WTC11 (cell line): ENCODE data around the gene TRPV5. TPM values are rescaled to one million over a fixed set of nuclear protein-coding genes. Genes with fewer than 3 reads are reported as not detected.

Source experiments
- ATAC-seq: fragments of 200-7000 bp; cut with Tn5 transposase; 2 replicates; pipeline ENCODE4 v1.10.0; 2021; ENCODE audit warnings: mild to moderate bottlenecking, moderate library complexity
- CTCF ChIA-PET: fragments of 300-600 bp; sonication (Branson Sonifier 250); formaldehyde crosslinking; loops from one replicate; lab custom pipeline; 2021; ENCODE audit warnings: antibody characterized with exemption; lab: Charles Lee
- POLR2A ChIA-PET: fragments of 350-600 bp; sonication (Branson Sonifier 250); formaldehyde crosslinking; loops from one replicate; lab custom pipeline; 2021; ENCODE audit warnings: antibody characterized with exemption; lab: Charles Lee
- DNase-seq: peaks from one replicate; pipeline ENCODE4 v3.0.0; 2021; ENCODE audit warnings: low spot score
- H3K27ac Mint-ChIP-seq: 2 replicates; pipeline ENCODE4 v1.8.0; 2021; ENCODE audit warnings: mixed read lengths
- H3K27me3 Mint-ChIP-seq: 2 replicates; pipeline ENCODE4 v1.8.0; 2021; ENCODE audit warnings: low read depth, mild to moderate bottlenecking, moderate library complexity, mixed read lengths
- H3K36me3 Mint-ChIP-seq: 2 replicates; pipeline ENCODE4 v1.8.0; 2021; ENCODE audit warnings: mixed read lengths
- H3K4me1 Mint-ChIP-seq: 2 replicates; pipeline ENCODE4 v1.8.0; 2022; ENCODE audit warnings: mixed read lengths
- H3K4me3 Mint-ChIP-seq: 2 replicates; pipeline ENCODE4 v1.8.0; 2021; ENCODE audit warnings: mild to moderate bottlenecking, moderate library complexity, mixed read lengths
- H3K9me3 Mint-ChIP-seq: 2 replicates; pipeline ENCODE4 v1.8.0; 2021; ENCODE audit warnings: mixed read lengths
- CREB1 ChIP-seq: sonication (generic); formaldehyde crosslinking; IDR thresholded peaks from 2 replicates; pipeline ENCODE4 v1.8.0; 2023; ENCODE audit warnings: mild to moderate bottlenecking, missing genetic modification reagents
- CREM ChIP-seq: sonication (generic); formaldehyde crosslinking; IDR thresholded peaks from 2 replicates; pipeline ENCODE4 v1.8.1; 2022; ENCODE audit warnings: mild to moderate bottlenecking, missing genetic modification reagents, moderate library complexity
- E2F1 ChIP-seq: sonication (generic); formaldehyde crosslinking; IDR thresholded peaks from 2 replicates; pipeline ENCODE4 v1.8.0; 2022; ENCODE audit warnings: mild to moderate bottlenecking, missing genetic modification reagents
- EMX1 ChIP-seq: fragments of 250-450 bp; sonication (Bioruptor Pico); IDR thresholded peaks from 2 replicates; pipeline ENCODE4 v1.8.0; 2021; ENCODE audit warnings: mild to moderate bottlenecking
- ERG ChIP-seq: fragments of 250-450 bp; sonication (Bioruptor Pico); IDR thresholded peaks from 2 replicates; pipeline ENCODE4 v1.8.0; 2021; ENCODE audit warnings: mild to moderate bottlenecking
- ESRRA ChIP-seq: sonication (generic); formaldehyde crosslinking; IDR thresholded peaks from 2 replicates; pipeline ENCODE4 v1.8.1; 2022; ENCODE audit warnings: mild to moderate bottlenecking, missing genetic modification reagents, borderline replicate concordance
- GABPB1 ChIP-seq: sonication (generic); formaldehyde crosslinking; IDR thresholded peaks from 2 replicates; pipeline ENCODE4 v1.8.1; 2023; ENCODE audit warnings: mild to moderate bottlenecking, missing genetic modification reagents
- GTF2I ChIP-seq: fragments of 250-450 bp; sonication (Bioruptor Pico); conservative IDR thresholded peaks from 2 replicates; pipeline ENCODE4 v1.4.0; 2021; ENCODE audit warnings: mild to moderate bottlenecking
- JAZF1 ChIP-seq: fragments of 250-450 bp; sonication (Bioruptor Pico); IDR thresholded peaks from 2 replicates; pipeline ENCODE4 v1.9.0; 2021; ENCODE audit warnings: moderate library complexity, mild to moderate bottlenecking, inconsistent platforms
- KAT7 ChIP-seq: sonication (generic); formaldehyde crosslinking; IDR thresholded peaks from 2 replicates; pipeline ENCODE4 v1.8.1; 2023; ENCODE audit warnings: missing genetic modification reagents, mild to moderate bottlenecking, borderline replicate concordance
- MAX ChIP-seq: sonication (generic); formaldehyde crosslinking; IDR thresholded peaks from 2 replicates; pipeline ENCODE4 v1.8.0; 2022; ENCODE audit warnings: mild to moderate bottlenecking, missing genetic modification reagents
- MLX ChIP-seq: sonication (generic); formaldehyde crosslinking; IDR thresholded peaks from 2 replicates; pipeline ENCODE4 v1.8.1; 2023; ENCODE audit warnings: mild to moderate bottlenecking, missing genetic modification reagents, moderate library complexity
- MYBL2 ChIP-seq: sonication (generic); formaldehyde crosslinking; IDR thresholded peaks from 2 replicates; pipeline ENCODE4 v1.8.1; 2023; ENCODE audit warnings: mild to moderate bottlenecking, moderate library complexity, missing genetic modification reagents
- NFATC4 ChIP-seq: fragments of 250-450 bp; sonication (Bioruptor Pico); IDR thresholded peaks from 2 replicates; pipeline ENCODE4 v1.9.0; 2021; ENCODE audit warnings: mild to moderate bottlenecking
- PRDM15 ChIP-seq: sonication (generic); formaldehyde crosslinking; IDR thresholded peaks from 2 replicates; pipeline ENCODE4 v1.8.0; 2022; ENCODE audit warnings: missing genetic modification reagents
- SOX15 ChIP-seq: fragments of 250-450 bp; sonication (Bioruptor Pico); IDR thresholded peaks from 2 replicates; pipeline ENCODE4 v1.9.0; 2021; ENCODE audit warnings: mild to moderate bottlenecking
- SP1 ChIP-seq: sonication (generic); formaldehyde crosslinking; conservative IDR thresholded peaks from 2 replicates; pipeline ENCODE4 v1.8.1; 2022; ENCODE audit warnings: missing genetic modification reagents
- TEAD4 ChIP-seq: sonication (generic); formaldehyde crosslinking; IDR thresholded peaks from 2 replicates; pipeline ENCODE4 v1.8.0; 2022; ENCODE audit warnings: mild to moderate bottlenecking, missing genetic modification reagents
- ZNF121 ChIP-seq: sonication (generic); formaldehyde crosslinking; IDR thresholded peaks from 2 replicates; pipeline ENCODE4 v1.8.0; 2023; ENCODE audit warnings: missing genetic modification reagents
- ZNF138 ChIP-seq: sonication (generic); formaldehyde crosslinking; conservative IDR thresholded peaks from 2 replicates; pipeline ENCODE4 v1.8.1; 2022; ENCODE audit warnings: mild to moderate bottlenecking, moderate library complexity, missing genetic modification reagents
- ZNF317 ChIP-seq: sonication (generic); formaldehyde crosslinking; IDR thresholded peaks from 2 replicates; pipeline ENCODE4 v1.8.1; 2023; ENCODE audit warnings: low read depth, mild to moderate bottlenecking, moderate library complexity, missing genetic modification reagents, borderline replicate concordance
- ZNF671 ChIP-seq: fragments of 250-450 bp; sonication (Bioruptor Pico); IDR thresholded peaks from 2 replicates; pipeline ENCODE4 v1.8.0; 2021; ENCODE audit warnings: mild to moderate bottlenecking
- total RNA-seq: library from RNA; stranded (reverse); gene quantifications from 3 replicates; pipeline ENCODE4 v1.2.3, GENCODE V29; 2021
- TF ChIP-seq, protein P1 (sequence below): sonication (generic); formaldehyde crosslinking; IDR thresholded peaks from 2 replicates; pipeline ENCODE4 v1.8.1; 2023; ENCODE audit warnings: mild to moderate bottlenecking, missing genetic modification reagents
- TF ChIP-seq, protein P2 (sequence below): sonication (generic); formaldehyde crosslinking; IDR thresholded peaks from 2 replicates; pipeline ENCODE4 v1.8.0; 2022; ENCODE audit warnings: mild to moderate bottlenecking, missing genetic modification reagents

TRPV5 gene
- total RNA-seq, 1 experiment from 2014 or later = not detected

GRCh38 chr7:142957723-142958122, 24.2 kb upstream of the TRPV5 start (continued):
- TF ChIP-seq NFATC4 (CRISPR knock-in tag) (no peak), SP1 (CRISPR knock-in tag) (no peak), ESRRA (CRISPR knock-in tag) (no peak), GTF2I (no peak), EMX1 (CRISPR knock-in tag) (no peak), CREB1 (CRISPR knock-in tag) (no peak), KAT7 (no peak), SOX15 (CRISPR knock-in tag) (no peak), PRDM15 (no peak)
- TF ChIP-seq, protein P1, sequence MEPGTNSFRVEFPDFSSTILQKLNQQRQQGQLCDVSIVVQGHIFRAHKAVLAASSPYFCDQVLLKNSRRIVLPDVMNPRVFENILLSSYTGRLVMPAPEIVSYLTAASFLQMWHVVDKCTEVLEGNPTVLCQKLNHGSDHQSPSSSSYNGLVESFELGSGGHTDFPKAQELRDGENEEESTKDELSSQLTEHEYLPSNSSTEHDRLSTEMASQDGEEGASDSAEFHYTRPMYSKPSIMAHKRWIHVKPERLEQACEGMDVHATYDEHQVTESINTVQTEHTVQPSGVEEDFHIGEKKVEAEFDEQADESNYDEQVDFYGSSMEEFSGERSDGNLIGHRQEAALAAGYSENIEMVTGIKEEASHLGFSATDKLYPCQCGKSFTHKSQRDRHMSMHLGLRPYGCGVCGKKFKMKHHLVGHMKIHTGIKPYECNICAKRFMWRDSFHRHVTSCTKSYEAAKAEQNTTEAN (CRISPR knock-in tag) = no peak

GRCh38 chr7:142956951-142957623, 23.5 kb upstream of the TRPV5 start:
- ATAC-seq = peak; percentile 18; the same call in 1 of the 2 replicates
- Mint-ChIP-seq H3K9me3 (peaks cover 37% of the 10 kb centered on the region), H3K27me3 (peaks cover 6% of the 10 kb centered on the region), H3K4me1 (peaks cover 39% of the 10 kb centered on the region), H3K27ac (no peak overlapping the region), H3K36me3 (peaks cover 28% of the 10 kb centered on the region), H3K4me3 (no peak overlapping the region)
- ChIA-PET POLR2A (no interaction called here), CTCF (interaction anchor here (0.6 kb wide), 1 partner anchor 339 kb away, joined by 3 read pairs; no protein-coding TSS in a partner anchor)
- TF ChIP-seq TEAD4 (CRISPR knock-in tag) (no peak), MLX (CRISPR knock-in tag) (no peak), JAZF1 (CRISPR knock-in tag) (no peak), ZNF138 (CRISPR knock-in tag) (no peak), ZNF121 (CRISPR knock-in tag) (no peak), MYBL2 (CRISPR knock-in tag) (no peak), GABPB1 (CRISPR knock-in tag) (no peak), ZNF317 (no peak), GTF2I (no peak), MAX (CRISPR knock-in tag) (no peak), CREM (CRISPR knock-in tag) (no peak), E2F1 (no peak), ERG (CRISPR knock-in tag) (no peak), ZNF671 (CRISPR knock-in tag) (no peak)
- TF ChIP-seq, protein P2, sequence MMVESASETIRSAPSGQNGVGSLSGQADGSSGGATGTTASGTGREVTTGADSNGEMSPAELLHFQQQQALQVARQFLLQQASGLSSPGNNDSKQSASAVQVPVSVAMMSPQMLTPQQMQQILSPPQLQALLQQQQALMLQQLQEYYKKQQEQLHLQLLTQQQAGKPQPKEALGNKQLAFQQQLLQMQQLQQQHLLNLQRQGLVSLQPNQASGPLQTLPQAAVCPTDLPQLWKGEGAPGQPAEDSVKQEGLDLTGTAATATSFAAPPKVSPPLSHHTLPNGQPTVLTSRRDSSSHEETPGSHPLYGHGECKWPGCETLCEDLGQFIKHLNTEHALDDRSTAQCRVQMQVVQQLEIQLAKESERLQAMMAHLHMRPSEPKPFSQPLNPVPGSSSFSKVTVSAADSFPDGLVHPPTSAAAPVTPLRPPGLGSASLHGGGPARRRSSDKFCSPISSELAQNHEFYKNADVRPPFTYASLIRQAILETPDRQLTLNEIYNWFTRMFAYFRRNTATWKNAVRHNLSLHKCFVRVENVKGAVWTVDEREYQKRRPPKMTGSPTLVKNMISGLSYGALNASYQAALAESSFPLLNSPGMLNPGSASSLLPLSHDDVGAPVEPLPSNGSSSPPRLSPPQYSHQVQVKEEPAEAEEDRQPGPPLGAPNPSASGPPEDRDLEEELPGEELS (CRISPR knock-in tag) = no peak
- no peak for DNase-seq
